KMS-11 (cell line): Measurements from ENCODE around the gene SEL1L.

Source experiments
- H2AFZ ChIP-seq: fragments of 200-600 bp; sonication (generic); 2 replicates; pipeline ENCODE4 v1.6.1; 2016; ENCODE audit warnings: antibody characterized with exemption, mixed run types, low read depth
- H3K27ac ChIP-seq: fragments of 200-600 bp; sonication (generic); 2 replicates; pipeline ENCODE4 v1.6.1; 2016; ENCODE audit warnings: mild to moderate bottlenecking, mixed run types
- H3K27me3 ChIP-seq: fragments of 200-600 bp; sonication (generic); 2 replicates; pipeline ENCODE4 v1.6.1; 2017; ENCODE audit warnings: mild to moderate bottlenecking, low read depth, mixed run types, moderate library complexity; ENCODE audit not compliant: insufficient read depth
- H3K36me3 ChIP-seq: fragments of 200-600 bp; sonication (generic); 2 replicates; pipeline ENCODE4 v1.6.1; 2017; ENCODE audit warnings: mild to moderate bottlenecking, mixed run types; ENCODE audit not compliant: insufficient read depth
- H3K4me1 ChIP-seq: fragments of 200-600 bp; sonication (generic); 2 replicates; pipeline ENCODE4 v1.6.1; 2016; ENCODE audit warnings: mild to moderate bottlenecking, low read depth, mixed run types; ENCODE audit not compliant: poor library complexity, severe bottlenecking
- H3K4me2 ChIP-seq: fragments of 200-600 bp; sonication (generic); 2 replicates; pipeline ENCODE4 v1.7.0; 2016; ENCODE audit warnings: mild to moderate bottlenecking, mixed run types
- H3K4me3 ChIP-seq: fragments of 200-600 bp; sonication (generic); IDR thresholded peaks from 2 replicates; pipeline ENCODE4 v1.6.1; 2017; ENCODE audit warnings: low read depth, low read length, mixed read lengths; ENCODE audit not compliant: insufficient read depth
- H3K79me2 ChIP-seq: fragments of 200-600 bp; sonication (generic); 2 replicates; pipeline ENCODE4 v1.6.1; 2016; ENCODE audit warnings: low read depth, mixed run types; ENCODE audit not compliant: insufficient read depth
- H3K9ac ChIP-seq: fragments of 200-600 bp; sonication (generic); 2 replicates; pipeline ENCODE4 v1.6.1; 2016; ENCODE audit warnings: mild to moderate bottlenecking, mixed run types
- H4K20me1 ChIP-seq: fragments of 200-600 bp; sonication (generic); 2 replicates; pipeline ENCODE4 v1.6.1; 2016; ENCODE audit warnings: mild to moderate bottlenecking, mixed run types; ENCODE audit not compliant: insufficient read depth
- TF ChIP-seq, protein P1 (sequence below): fragments of 200-600 bp; sonication (generic); conservative IDR thresholded peaks from 2 replicates; pipeline ENCODE4 v1.6.1; 2017; ENCODE audit warnings: low read depth, mild to moderate bottlenecking, antibody characterized with exemption, low read length, moderate library complexity, mixed read lengths

SEL1L gene

DNA sequence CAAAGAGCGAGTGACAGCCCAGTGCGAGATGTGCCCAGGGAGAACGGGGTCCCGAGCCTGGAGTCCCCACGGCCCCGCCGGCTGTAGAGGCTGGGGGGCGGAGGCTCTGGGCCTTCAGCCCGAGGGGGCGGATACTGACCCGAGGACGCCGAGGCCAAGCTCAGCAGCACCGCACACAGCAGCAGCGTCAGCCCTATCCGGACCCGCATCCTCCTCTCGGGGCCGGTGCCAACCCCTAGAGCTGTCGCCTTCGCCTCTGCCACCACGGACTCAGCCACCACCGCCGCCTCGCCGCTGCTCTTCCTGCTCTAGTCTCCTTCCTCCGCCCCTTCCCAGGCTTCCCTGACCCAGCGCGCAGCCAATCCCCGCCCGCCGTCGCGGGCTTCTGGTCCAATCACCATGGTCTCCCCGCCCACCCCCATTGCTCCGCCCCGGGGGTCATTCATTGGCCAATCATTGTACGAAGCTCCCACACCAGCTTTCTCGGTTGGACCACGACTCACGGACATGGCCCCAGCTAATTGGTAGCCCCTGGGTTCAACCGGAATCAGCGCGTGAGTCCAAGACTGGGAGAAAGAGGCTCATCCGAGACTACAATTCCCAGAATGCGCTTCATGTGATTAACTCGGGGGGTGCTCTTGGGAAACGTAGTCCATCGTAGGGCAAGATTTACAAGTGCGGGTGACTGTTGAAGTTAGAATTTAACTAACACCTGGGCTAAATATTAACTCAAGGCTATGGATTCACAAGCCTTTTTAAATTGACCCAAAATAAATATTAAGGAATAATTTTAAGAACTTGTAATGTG lies at the start of gene SEL1L:
TSS of gene SEL1L (minus strand) at position 318 of the 808 bp plus-strand sequence. CDS start at position 209, 109 bp downstream.
- H3K4me2 ChIP-seq, result peak within 1 kb of the TSS; percentile 83

DNA sequence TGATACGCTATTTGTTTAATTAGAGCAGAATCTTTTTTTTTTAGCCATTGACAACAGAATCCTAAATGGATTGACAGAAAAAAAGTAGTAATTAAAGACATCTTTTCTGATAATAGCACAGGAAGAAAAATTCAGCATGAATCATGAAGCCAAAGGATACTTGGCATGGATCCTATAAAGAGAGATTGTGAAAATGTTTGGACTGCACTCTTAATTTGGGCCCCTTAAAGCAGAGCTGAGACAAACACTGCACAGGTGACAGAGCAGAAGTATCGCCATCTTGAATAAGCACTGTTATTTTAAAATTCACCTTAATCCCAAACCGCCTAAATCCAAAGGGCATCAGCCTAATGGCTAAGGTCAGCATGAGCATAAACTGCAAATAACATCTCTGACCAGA lies 48.8 kb upstream of the SEL1L start:
- no peak overlapping the region for H3K4me2 ChIP-seq
- H3K27ac ChIP-seq, result no peak overlapping the region
- no peaks in the 10 kb centered on the region for H3K79me2 ChIP-seq
- TF ChIP-seq, protein P1, sequence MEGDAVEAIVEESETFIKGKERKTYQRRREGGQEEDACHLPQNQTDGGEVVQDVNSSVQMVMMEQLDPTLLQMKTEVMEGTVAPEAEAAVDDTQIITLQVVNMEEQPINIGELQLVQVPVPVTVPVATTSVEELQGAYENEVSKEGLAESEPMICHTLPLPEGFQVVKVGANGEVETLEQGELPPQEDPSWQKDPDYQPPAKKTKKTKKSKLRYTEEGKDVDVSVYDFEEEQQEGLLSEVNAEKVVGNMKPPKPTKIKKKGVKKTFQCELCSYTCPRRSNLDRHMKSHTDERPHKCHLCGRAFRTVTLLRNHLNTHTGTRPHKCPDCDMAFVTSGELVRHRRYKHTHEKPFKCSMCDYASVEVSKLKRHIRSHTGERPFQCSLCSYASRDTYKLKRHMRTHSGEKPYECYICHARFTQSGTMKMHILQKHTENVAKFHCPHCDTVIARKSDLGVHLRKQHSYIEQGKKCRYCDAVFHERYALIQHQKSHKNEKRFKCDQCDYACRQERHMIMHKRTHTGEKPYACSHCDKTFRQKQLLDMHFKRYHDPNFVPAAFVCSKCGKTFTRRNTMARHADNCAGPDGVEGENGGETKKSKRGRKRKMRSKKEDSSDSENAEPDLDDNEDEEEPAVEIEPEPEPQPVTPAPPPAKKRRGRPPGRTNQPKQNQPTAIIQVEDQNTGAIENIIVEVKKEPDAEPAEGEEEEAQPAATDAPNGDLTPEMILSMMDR, result no peak
- no peak overlapping the region for H3K9ac ChIP-seq
- no peak overlapping the region for H2AFZ ChIP-seq
- no peaks in the 10 kb centered on the region for H3K36me3 ChIP-seq
- no peaks in the 10 kb centered on the region for H3K27me3 ChIP-seq
- H4K20me1 ChIP-seq, result no peaks in the 10 kb centered on the region
- H3K4me1 ChIP-seq, result no peaks in the 10 kb centered on the region
- H3K4me3 ChIP-seq, result no peak overlapping the region

More for the DNA sequence above, at the start of gene SEL1L:
- H3K4me3 ChIP-seq, result no peak within 1 kb of the TSS
- TF ChIP-seq, protein P1, result no peak
- no peaks in the 10 kb centered on the region for H3K36me3 ChIP-seq
- H3K27ac ChIP-seq, result no peak within 1 kb of the TSS
- H2AFZ ChIP-seq, result peak within 1 kb of the TSS; percentile 75
- H3K27me3 ChIP-seq, result no peaks in the 10 kb centered on the region
- peaks cover 48% of the 10 kb centered on the region; the same call in 1 of the 2 replicates for H3K79me2 ChIP-seq
- H4K20me1 ChIP-seq, result no peaks in the 10 kb centered on the region
- peak within 1 kb of the TSS; percentile 42; the same call in 1 of the 2 replicates for H3K9ac ChIP-seq
- H3K4me1 ChIP-seq, result peaks cover 46% of the 10 kb centered on the region

DNA sequence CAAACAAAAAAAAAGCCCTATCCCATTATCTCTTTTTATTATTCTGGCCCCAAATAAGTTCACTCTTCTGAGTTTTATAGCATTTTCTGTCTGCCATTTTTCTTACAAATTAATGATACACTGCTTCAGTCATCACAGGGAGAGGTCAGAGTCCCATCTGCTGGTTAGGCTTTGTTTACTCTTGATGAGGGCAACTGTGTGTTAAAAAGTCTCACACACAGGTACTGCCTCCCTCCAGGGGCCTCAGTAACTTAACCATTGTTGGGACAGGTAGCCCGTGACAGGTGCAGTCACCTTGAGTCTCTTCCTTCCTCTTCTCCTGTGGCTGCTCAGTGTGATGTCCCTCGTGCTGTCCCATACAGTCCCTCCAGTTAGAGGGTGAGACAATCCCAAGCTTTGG lies 45.5 kb upstream of the SEL1L start:
- H2AFZ ChIP-seq, result no peak overlapping the region
- H3K4me3 ChIP-seq, result no peak overlapping the region
- no peaks in the 10 kb centered on the region for H3K79me2 ChIP-seq
- TF ChIP-seq, protein P1, result no peak
- no peaks in the 10 kb centered on the region for H3K27me3 ChIP-seq
- no peak overlapping the region for H3K9ac ChIP-seq
- no peak overlapping the region for H3K4me2 ChIP-seq
- no peaks in the 10 kb centered on the region for H4K20me1 ChIP-seq
- no peaks in the 10 kb centered on the region for H3K36me3 ChIP-seq
- H3K27ac ChIP-seq, result no peak overlapping the region
- H3K4me1 ChIP-seq, result no peaks in the 10 kb centered on the region

DNA sequence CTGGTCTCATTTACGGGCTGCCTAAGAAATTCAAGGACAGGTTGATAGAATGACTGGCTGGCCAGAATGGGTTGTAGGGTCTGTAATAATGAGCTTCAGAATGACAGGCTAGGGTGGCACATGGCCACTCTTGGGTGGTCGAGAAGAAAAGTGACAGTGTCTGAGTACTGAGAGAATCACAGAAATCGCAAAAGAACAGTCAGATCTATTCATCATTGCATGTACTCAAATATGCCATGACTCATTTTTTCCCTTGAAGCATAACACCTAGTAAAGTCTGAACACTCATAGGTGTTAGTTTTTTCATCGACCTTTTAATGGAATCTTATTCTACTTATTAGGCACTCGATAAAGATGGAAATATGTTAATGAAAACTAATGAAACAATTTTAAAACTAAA lies 37.8 kb upstream of the SEL1L start:
- TF ChIP-seq, protein P1, result no peak
- no peaks in the 10 kb centered on the region for H3K36me3 ChIP-seq
- H3K4me3 ChIP-seq, result no peak overlapping the region
- H3K79me2 ChIP-seq, result no peaks in the 10 kb centered on the region
- H3K4me2 ChIP-seq, result no peak overlapping the region
- H3K27me3 ChIP-seq, result no peaks in the 10 kb centered on the region
- H3K27ac ChIP-seq, result no peak overlapping the region
- no peaks in the 10 kb centered on the region for H4K20me1 ChIP-seq
- H3K4me1 ChIP-seq, result no peaks in the 10 kb centered on the region
- H3K9ac ChIP-seq, result no peak overlapping the region
- no peak overlapping the region for H2AFZ ChIP-seq
